GM18951 (cell line): ENCODE data around the gene PRKCH.
"Not testable (repeated sequence)": the region's sequence is repeated elsewhere in the genome, so short reads cannot be mapped to it uniquely, and the experiment has no call there.

Source experiments
- POLR2A ChIP-seq: IDR thresholded peaks from 4 replicates; pipeline ENCODE4 v1.6.1; 2011; ENCODE audit warnings: mild to moderate bottlenecking; ENCODE audit not compliant: insufficient read length, insufficient read depth; ENCODE audit errors: extremely low read depth
- in situ Hi-C: fragments of 300-500 bp; cut with MboI; formaldehyde crosslinking; loops from one replicate; pipeline ENCODE4 v1.12.0; 2022; ENCODE audit warnings: low sequenced_read_pairs, mixed read lengths, inconsistent platforms; ENCODE audit not compliant: unreplicated experiment

The PRKCH gene

GRCh38 chr14:61524211-61524806, 202.9 kb downstream of the PRKCH start:
- in situ Hi-C loops: no loop called here
- TF ChIP-seq POLR2A: no peak

DNA sequence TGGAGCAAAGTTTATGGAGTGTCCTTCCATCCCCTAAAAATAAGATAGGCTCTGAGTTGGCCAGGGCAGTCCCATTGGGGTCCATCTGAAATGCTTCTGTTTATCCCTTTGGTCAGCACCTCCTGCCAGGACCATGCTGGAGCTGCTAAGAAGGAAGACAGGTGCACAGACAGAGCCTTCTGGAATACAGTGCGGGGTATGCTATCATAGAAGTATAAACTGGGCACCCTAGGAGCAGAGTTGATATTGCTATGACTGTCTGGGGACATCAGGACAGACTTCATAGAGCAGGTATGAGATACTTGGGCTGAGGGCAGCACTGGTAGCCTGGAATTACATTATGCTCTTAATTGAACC, 203.5 kb downstream of the PRKCH start:
- in situ Hi-C loops: no loop called here
- TF ChIP-seq POLR2A: no peak

- no peak for TF ChIP-seq POLR2A
- in situ Hi-C loops: no loop called here
These were observed 204.1 kb downstream of the PRKCH start for GRCh38 chr14:61525293-61526011.

GRCh38 chr14:61526405-61527312, 205.3 kb downstream of the PRKCH start:
- TF ChIP-seq POLR2A: no peak
- in situ Hi-C loops: no loop called here

DNA sequence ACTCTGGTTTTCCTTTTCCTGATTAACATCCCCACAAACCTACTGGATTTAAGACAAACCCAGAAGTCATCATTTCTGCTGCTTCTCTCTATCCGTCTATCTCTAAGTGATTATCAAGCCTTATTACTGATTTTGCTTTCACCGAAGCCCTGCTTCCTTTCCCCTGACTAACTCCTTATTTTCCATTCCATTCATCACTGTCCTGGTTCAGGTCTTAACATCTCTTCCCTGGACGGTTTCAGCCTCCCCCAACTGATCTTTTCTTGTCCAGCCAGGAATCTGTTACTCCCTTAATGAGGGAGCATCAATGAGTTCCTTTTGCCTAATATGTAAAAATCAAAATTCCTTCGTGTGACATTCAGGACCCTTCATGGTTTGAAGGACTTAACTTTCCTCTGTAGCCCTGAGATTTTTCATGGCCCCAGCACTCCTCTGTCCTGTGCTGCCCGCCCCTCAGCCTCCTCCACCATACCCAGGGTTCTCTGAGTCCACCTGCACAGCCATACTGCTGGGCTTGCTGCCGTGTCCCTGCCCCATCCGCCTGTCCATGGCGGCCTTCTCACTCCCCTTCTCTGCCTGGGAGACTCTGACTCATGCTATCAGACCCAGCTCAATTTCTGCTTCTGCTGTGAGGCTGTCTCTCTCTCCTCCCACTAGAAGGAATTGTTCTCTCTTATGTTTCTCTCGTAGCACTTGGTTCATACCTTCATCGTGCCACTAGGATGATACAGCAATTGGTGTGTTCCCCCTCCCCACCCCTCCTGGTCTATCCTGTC, 206.1 kb downstream of the PRKCH start:
- TF ChIP-seq POLR2A: no peak
- in situ Hi-C loops: no loop called here

GRCh38 chr14:61528591-61529021, 207.2 kb downstream of the PRKCH start:
- TF ChIP-seq POLR2A: no peak
- in situ Hi-C loops: no loop called here

GRCh38 chr14:61529360-61529759, 208.0 kb downstream of the PRKCH start:
- in situ Hi-C loops: not testable (repeated sequence)

DNA sequence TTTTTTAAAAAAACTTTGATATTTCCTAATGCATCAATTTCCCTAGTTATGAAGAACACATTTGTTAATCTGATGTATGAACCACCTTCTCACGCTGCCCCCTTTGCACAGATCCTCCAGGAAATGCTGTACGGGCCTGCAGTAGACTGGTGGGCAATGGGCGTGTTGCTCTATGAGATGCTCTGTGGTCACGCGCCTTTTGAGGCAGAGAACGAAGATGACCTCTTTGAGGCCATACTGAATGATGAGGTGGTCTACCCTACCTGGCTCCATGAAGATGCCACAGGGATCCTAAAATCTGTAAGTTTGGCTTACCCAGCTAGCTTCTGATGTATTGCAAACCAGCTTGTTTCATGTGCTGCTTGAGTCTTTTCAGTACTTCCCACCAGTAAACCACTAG, 208.9 kb downstream of the PRKCH start:
- in situ Hi-C loops: no loop called here
- TF ChIP-seq POLR2A: no peak

DNA sequence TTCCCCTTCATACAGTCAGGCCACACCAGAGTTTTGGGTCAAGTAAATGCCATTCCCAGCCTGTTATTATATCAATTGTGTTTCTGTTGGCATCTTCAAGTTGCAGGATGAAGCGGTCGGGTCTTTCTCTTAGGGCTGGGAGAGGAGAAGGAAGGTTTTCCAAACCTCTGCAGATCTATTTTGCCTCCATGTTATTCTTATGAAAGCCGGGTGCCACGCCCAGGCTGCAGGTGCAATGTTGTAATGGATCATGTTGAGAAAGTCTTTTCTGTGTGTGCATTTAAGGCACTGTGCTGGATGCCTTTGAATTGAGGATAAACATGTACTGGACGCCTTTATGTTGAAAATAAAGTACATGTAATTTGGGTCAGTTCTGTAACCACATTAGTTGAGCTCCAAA, 209.5 kb downstream of the PRKCH start:
- in situ Hi-C loops: no loop called here

DNA sequence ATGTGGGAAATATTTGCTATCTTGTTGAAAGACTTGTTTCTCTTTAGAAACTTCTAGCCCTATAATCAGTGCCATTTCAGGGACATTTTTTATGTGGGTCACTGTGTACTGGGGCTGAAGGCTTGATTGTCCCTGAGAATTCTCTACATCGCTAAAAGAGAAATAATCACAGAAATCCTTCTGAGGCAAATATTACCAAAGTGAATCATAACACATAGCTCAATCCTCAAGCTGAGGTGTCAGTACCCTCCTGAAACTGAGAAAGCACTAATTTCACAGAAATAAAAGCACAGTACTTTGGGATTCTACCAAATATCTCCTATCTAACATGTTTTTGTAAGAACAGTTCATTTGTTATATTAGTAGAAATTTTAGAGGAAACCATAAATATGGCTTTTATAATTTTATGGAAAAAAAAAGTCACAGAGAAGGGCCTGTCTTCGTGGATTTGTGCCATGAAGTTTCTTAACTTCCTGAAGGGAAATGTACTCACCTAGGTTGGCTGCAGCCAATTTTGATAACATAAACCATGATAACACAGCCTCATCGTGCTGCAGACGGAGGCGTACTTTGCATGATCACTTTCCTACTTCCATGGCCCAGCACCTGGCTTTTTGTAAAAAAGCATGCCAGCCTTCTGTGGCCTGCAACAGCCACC, 210.2 kb downstream of the PRKCH start:
- no peak for TF ChIP-seq POLR2A
- in situ Hi-C loops: no loop called here

More for the DNA sequence above, 209.5 kb downstream of the PRKCH start:
- no peak for TF ChIP-seq POLR2A

DNA sequence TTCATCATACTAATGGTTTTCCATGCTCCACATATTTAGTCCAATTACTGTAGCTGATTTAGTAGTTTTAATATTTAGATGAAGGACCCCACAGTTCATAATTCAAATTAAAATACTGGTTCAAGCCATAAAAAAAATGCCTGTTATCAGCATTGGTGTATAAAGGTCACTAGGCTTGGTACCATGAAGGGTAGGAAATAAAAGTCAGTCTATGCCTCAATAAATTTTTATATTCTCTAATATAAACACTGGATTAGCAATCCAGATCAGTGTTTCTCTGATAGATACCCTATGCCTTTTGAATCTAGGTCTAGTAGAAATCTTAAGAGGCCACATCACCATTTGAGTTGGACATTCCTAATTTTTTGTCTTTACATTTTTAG, 210.7 kb downstream of the PRKCH start:
- TF ChIP-seq POLR2A: no peak
- in situ Hi-C loops: no loop called here

DNA sequence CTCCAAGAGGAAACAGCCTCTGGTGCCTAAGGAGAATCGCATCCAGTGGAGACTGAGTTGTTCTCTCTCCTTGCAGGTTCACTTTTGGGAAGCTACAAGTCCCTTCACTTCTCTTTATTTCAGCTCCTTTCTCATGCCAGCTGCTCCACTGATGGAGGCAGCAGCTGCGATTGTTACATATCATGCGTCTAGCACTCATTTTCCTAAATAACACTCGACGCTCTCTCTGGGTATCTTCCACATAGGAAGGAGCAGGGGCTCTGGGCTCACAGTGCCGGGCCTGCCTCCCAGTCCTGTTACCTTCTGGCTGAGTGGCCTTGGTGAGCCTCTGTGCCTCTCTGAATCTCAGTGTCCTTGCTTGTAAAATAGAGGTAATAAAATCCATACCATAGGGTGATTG, 211.4 kb downstream of the PRKCH start:
- in situ Hi-C loops: no loop called here
- no peak for TF ChIP-seq POLR2A
